ENCODE data around the gene ZBTB17.

ZBTB17 gene

GRCh38 chr1:15966956-15967344, 9.0 kb downstream of the ZBTB17 start:
- WGBS, 2 experiments (ENCODE audit: insufficient coverage in 2 of 2): 76 to 100% methylated on average over 2 of the region's 6 CpGs
- H3K36me3 ChIP-seq (ENCODE audit: control insufficient read depth, insufficient read depth, low read length): peaks cover 56% of the 10 kb centered on the region
- peaks cover 2% of the 10 kb centered on the region for H3K4me1 ChIP-seq (ENCODE audit: control insufficient read depth, insufficient read depth, low read length, poor library complexity, severe bottlenecking)
- no peak overlapping the region for H3K4me3 ChIP-seq (ENCODE audit: extremely low read depth, insufficient read depth, low read length, poor library complexity, severe bottlenecking)
- H3K9me3 ChIP-seq (ENCODE audit: control insufficient read depth, low read length): peaks cover 15% of the 10 kb centered on the region
- no peak overlapping the region for H3K27ac ChIP-seq (ENCODE audit: low read depth, low read length, severe bottlenecking)

DNA sequence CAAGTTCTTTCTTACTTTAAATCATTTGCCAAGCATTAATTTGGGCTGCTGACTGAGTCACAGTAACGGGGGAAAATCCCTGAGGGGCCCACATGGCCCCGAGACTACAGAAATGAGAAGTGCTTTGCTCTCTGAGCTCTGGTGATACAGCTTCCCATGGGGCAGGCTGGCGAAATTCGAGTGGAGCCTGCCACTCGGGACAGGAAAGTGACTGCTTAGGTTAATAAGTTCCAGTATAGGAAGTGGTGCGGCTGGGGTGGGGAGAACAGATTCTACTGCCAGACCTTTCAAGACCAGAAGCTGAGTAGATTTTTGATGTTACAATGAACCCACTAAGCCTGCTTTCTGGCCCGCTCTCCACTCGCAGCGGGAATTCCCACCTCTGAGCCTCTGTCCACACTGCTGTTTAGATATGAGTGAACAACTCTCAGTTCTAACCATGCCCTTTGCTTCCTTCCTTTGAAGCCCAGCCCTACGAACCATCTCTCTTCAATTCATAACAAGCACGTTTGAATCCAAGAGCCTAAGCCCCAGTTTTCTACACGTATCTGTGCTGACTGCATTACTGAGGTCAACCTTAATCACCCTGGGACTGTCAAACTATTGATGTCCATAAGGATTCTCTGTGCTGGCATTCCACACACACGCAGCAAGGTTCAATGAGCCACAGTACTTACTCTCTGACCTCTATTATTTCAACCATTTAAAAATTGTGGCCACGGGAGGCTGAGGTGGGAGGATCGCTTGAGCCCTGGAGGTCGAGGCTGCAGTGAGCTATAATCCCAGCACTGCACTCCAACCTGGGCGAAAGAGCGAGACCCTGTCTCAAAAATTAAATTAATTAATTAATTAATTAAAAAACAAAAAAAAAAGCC, 9.6 kb downstream of the ZBTB17 start:
- H3K36me3 ChIP-seq (ENCODE audit: control insufficient read depth, insufficient read depth, low read length): peaks cover 53% of the 10 kb centered on the region
- 90 to 91% methylated on average over 8 to 11 of the region's 18 CpGs for WGBS, 2 experiments (ENCODE audit: insufficient coverage in 2 of 2)
- peaks cover 15% of the 10 kb centered on the region for H3K9me3 ChIP-seq (ENCODE audit: control insufficient read depth, low read length)
- H3K27ac ChIP-seq (ENCODE audit: low read depth, low read length, severe bottlenecking): peak overlapping the region; percentile 45
- peaks cover 2% of the 10 kb centered on the region for H3K4me1 ChIP-seq (ENCODE audit: control insufficient read depth, insufficient read depth, low read length, poor library complexity, severe bottlenecking)
- no peak overlapping the region for H3K4me3 ChIP-seq (ENCODE audit: extremely low read depth, insufficient read depth, low read length, poor library complexity, severe bottlenecking)

- 95% methylated on average over 4 to 5 of the region's 7 CpGs for WGBS, 2 experiments (ENCODE audit: insufficient coverage in 2 of 2)
- Histone ChIP-seq H3K9me3 (ENCODE audit: control insufficient read depth, low read length) (peaks cover 15% of the 10 kb centered on the region), H3K27ac (ENCODE audit: low read depth, low read length, severe bottlenecking) (no peak overlapping the region), H3K4me1 (ENCODE audit: control insufficient read depth, insufficient read depth, low read length, poor library complexity, severe bottlenecking) (peaks cover 2% of the 10 kb centered on the region), H3K4me3 (ENCODE audit: extremely low read depth, insufficient read depth, low read length, poor library complexity, severe bottlenecking) (no peak overlapping the region), H3K36me3 (ENCODE audit: control insufficient read depth, insufficient read depth, low read length) (peaks cover 46% of the 10 kb centered on the region)
Observed at GRCh38 chr1:15965228-15965767, 10.6 kb downstream of the ZBTB17 start.

DNA sequence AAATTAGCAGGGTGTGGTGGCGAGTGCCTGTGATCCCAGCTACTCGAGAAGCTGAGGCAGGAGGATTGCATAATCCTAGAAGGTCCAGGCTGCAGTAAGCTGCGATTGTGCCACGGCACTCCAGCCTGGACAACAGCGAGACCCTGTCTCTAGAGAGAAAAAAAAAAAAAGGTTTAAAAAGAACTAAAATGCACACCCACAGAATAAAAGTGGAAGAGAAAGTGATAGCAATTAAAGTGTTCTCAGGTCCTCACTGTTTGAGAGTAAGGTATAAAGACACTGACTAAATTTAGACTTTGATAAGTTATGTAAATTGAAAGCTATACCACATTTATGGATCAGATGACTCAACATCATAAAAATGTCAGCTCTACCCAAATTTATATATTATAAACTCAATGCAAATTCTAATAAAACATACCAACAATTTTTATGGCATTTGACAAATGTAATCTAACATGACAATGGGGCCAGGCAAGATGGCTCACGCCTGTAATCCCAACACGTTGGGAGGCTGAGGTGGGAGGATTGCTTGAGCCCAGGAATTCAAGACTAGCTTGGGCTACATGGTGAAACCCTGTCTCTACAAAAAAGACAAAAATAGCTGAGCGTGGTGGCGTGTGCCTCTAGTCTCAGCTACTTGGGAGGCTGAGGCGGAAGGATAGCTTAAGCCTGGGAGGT, 11.8 kb downstream of the ZBTB17 start:
- Histone ChIP-seq H3K36me3 (ENCODE audit: control insufficient read depth, insufficient read depth, low read length) (peaks cover 34% of the 10 kb centered on the region), H3K4me1 (ENCODE audit: control insufficient read depth, insufficient read depth, low read length, poor library complexity, severe bottlenecking) (peaks cover 2% of the 10 kb centered on the region), H3K4me3 (ENCODE audit: extremely low read depth, insufficient read depth, low read length, poor library complexity, severe bottlenecking) (no peak overlapping the region), H3K27ac (ENCODE audit: low read depth, low read length, severe bottlenecking) (no peak overlapping the region), H3K9me3 (ENCODE audit: control insufficient read depth, low read length) (peaks cover 5% of the 10 kb centered on the region)
- 93 to 95% methylated on average over 7 to 8 of the region's 10 CpGs for WGBS, 2 experiments (ENCODE audit: insufficient coverage in 2 of 2)

GRCh38 chr1:15963363-15963967, 12.4 kb downstream of the ZBTB17 start:
- H3K4me1 ChIP-seq (ENCODE audit: control insufficient read depth, insufficient read depth, low read length, poor library complexity, severe bottlenecking): peaks cover 2% of the 10 kb centered on the region
- H3K4me3 ChIP-seq (ENCODE audit: extremely low read depth, insufficient read depth, low read length, poor library complexity, severe bottlenecking): no peak overlapping the region
- no peak overlapping the region for H3K27ac ChIP-seq (ENCODE audit: low read depth, low read length, severe bottlenecking)
- H3K9me3 ChIP-seq (ENCODE audit: control insufficient read depth, low read length): no peaks in the 10 kb centered on the region
- peaks cover 28% of the 10 kb centered on the region for H3K36me3 ChIP-seq (ENCODE audit: control insufficient read depth, insufficient read depth, low read length)

- 93 to 95% methylated on average over 6 to 7 of the region's 8 CpGs for WGBS, 2 experiments (ENCODE audit: insufficient coverage in 2 of 2)
- Histone ChIP-seq H3K9me3 (ENCODE audit: control insufficient read depth, low read length) (no peaks in the 10 kb centered on the region), H3K4me3 (ENCODE audit: extremely low read depth, insufficient read depth, low read length, poor library complexity, severe bottlenecking) (no peak overlapping the region), H3K36me3 (ENCODE audit: control insufficient read depth, insufficient read depth, low read length) (peaks cover 21% of the 10 kb centered on the region), H3K4me1 (ENCODE audit: control insufficient read depth, insufficient read depth, low read length, poor library complexity, severe bottlenecking) (peaks cover 3% of the 10 kb centered on the region), H3K27ac (ENCODE audit: low read depth, low read length, severe bottlenecking) (no peak overlapping the region)
Observed at GRCh38 chr1:15962671-15963362, 13.1 kb downstream of the ZBTB17 start.

GRCh38 chr1:15962176-15962575, 13.7 kb downstream of the ZBTB17 start:
- Histone ChIP-seq H3K27ac (ENCODE audit: low read depth, low read length, severe bottlenecking) (no peak overlapping the region), H3K9me3 (ENCODE audit: control insufficient read depth, low read length) (no peaks in the 10 kb centered on the region), H3K4me1 (ENCODE audit: control insufficient read depth, insufficient read depth, low read length, poor library complexity, severe bottlenecking) (peaks cover 8% of the 10 kb centered on the region), H3K36me3 (ENCODE audit: control insufficient read depth, insufficient read depth, low read length) (peaks cover 15% of the 10 kb centered on the region), H3K4me3 (ENCODE audit: extremely low read depth, insufficient read depth, low read length, poor library complexity, severe bottlenecking) (no peak overlapping the region)
- 90 to 94% methylated on average over 4 of the region's 6 CpGs for WGBS, 2 experiments (ENCODE audit: insufficient coverage in 2 of 2)

DNA sequence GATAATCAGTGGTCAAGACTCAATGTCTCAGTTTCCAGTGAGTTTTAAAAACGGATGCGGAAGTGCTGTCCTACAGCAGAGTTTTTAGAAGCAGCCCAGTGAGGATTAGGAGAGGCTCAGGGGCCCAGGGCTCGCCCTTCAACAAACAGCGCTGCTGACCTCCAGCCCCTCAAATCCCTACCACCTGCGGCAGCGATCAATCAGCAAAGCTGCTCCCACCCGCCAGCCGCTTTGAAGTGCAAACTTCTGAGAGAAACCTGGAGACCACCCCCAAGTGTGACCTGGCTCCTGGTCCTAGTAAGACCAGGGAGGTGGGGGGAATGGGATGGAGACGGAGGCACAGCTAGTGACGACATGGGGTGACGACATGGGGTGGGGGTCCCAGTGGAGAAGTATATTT, 14.4 kb downstream of the ZBTB17 start:
- Histone ChIP-seq H3K36me3 (ENCODE audit: control insufficient read depth, insufficient read depth, low read length) (peaks cover 12% of the 10 kb centered on the region), H3K27ac (ENCODE audit: low read depth, low read length, severe bottlenecking) (no peak overlapping the region), H3K4me3 (ENCODE audit: extremely low read depth, insufficient read depth, low read length, poor library complexity, severe bottlenecking) (no peak overlapping the region), H3K9me3 (ENCODE audit: control insufficient read depth, low read length) (no peaks in the 10 kb centered on the region), H3K4me1 (ENCODE audit: control insufficient read depth, insufficient read depth, low read length, poor library complexity, severe bottlenecking) (peaks cover 10% of the 10 kb centered on the region)
- 46 to 51% methylated on average over 7 of the region's 11 CpGs for WGBS, 2 experiments (ENCODE audit: insufficient coverage in 2 of 2)

DNA sequence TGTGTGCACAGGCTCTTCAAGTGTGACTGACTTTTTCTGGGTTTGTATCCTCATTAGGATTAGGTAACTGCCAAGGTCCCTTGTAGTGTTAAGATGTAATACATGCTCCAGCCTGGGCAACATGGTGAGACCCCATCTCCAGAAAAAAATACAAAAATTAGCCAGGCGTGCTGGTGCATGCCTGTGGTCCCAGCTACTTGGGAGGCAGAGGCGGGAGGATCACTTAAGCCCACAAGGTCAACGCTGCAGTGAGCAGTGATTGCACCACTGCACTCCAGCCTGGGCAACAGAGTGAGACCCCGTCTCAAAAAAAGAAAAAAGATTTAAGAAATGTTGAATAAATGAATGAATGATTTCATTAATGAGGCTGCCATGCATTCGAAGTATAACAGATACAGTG, 15.1 kb downstream of the ZBTB17 start:
- peaks cover 14% of the 10 kb centered on the region for H3K4me1 ChIP-seq (ENCODE audit: control insufficient read depth, insufficient read depth, low read length, poor library complexity, severe bottlenecking)
- peaks cover 11% of the 10 kb centered on the region for H3K36me3 ChIP-seq (ENCODE audit: control insufficient read depth, insufficient read depth, low read length)
- H3K9me3 ChIP-seq (ENCODE audit: control insufficient read depth, low read length): no peaks in the 10 kb centered on the region
- H3K27ac ChIP-seq (ENCODE audit: low read depth, low read length, severe bottlenecking): no peak overlapping the region
- no peak overlapping the region for H3K4me3 ChIP-seq (ENCODE audit: extremely low read depth, insufficient read depth, low read length, poor library complexity, severe bottlenecking)
- WGBS, 2 experiments (ENCODE audit: insufficient coverage in 2 of 2): 94 to 97% methylated on average over 3 of the region's 5 CpGs

GRCh38 chr1:15959827-15960446, 16.0 kb downstream of the ZBTB17 start:
- no peaks in the 10 kb centered on the region for H3K9me3 ChIP-seq (ENCODE audit: control insufficient read depth, low read length)
- 87 to 97% methylated on average over 5 to 7 of the region's 8 CpGs for WGBS, 2 experiments (ENCODE audit: insufficient coverage in 2 of 2)
- peaks cover 15% of the 10 kb centered on the region for H3K4me1 ChIP-seq (ENCODE audit: control insufficient read depth, insufficient read depth, low read length, poor library complexity, severe bottlenecking)
- no peak overlapping the region for H3K4me3 ChIP-seq (ENCODE audit: extremely low read depth, insufficient read depth, low read length, poor library complexity, severe bottlenecking)
- no peak overlapping the region for H3K27ac ChIP-seq (ENCODE audit: low read depth, low read length, severe bottlenecking)
- H3K36me3 ChIP-seq (ENCODE audit: control insufficient read depth, insufficient read depth, low read length): peaks cover 7% of the 10 kb centered on the region

All from mesodermal cell (in vitro differentiated cells).